Loucy (cell line): ENCODE data around the gene MYO5B.

Experiments
- EZH2phosphoT487 ChIP-seq: fragments of 200-600 bp; IDR thresholded peaks from 2 replicates; pipeline ENCODE4 v1.6.1; 2018; ENCODE audit warnings: antibody characterized with exemption, mild to moderate bottlenecking, moderate library complexity, borderline replicate concordance
- TF ChIP-seq, protein P1 (sequence below): fragments of 200-600 bp; sonication (generic); conservative IDR thresholded peaks from 2 replicates; pipeline ENCODE4 v1.5.1; 2014; ENCODE audit warnings: mild to moderate bottlenecking, antibody characterized with exemption, low read length

DNA sequence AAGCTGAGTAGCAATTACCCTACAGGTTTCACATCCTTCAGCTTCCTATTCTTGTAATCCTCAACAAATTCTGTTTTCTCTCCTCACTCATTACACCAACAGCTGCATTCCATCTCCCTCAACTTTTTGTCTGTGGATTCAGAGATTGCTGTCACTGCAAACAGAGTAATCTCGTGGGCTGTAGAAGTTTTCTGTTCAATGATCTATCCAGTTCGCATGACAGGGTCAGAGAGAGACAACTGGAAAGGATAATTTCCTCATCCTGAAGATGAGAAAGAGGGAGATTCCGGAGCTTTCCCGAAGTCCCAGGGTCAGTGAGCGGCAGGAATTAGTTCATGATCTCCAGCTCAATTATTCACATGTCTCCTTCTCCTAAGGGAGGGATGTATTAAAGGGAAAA, 75.7 kb downstream of the MYO5B start:
- TF ChIP-seq, protein P1, sequence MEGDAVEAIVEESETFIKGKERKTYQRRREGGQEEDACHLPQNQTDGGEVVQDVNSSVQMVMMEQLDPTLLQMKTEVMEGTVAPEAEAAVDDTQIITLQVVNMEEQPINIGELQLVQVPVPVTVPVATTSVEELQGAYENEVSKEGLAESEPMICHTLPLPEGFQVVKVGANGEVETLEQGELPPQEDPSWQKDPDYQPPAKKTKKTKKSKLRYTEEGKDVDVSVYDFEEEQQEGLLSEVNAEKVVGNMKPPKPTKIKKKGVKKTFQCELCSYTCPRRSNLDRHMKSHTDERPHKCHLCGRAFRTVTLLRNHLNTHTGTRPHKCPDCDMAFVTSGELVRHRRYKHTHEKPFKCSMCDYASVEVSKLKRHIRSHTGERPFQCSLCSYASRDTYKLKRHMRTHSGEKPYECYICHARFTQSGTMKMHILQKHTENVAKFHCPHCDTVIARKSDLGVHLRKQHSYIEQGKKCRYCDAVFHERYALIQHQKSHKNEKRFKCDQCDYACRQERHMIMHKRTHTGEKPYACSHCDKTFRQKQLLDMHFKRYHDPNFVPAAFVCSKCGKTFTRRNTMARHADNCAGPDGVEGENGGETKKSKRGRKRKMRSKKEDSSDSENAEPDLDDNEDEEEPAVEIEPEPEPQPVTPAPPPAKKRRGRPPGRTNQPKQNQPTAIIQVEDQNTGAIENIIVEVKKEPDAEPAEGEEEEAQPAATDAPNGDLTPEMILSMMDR: no peak
- TF ChIP-seq EZH2phosphoT487: no peak
